ENCODE measurements around the gene IL19.

DNA sequence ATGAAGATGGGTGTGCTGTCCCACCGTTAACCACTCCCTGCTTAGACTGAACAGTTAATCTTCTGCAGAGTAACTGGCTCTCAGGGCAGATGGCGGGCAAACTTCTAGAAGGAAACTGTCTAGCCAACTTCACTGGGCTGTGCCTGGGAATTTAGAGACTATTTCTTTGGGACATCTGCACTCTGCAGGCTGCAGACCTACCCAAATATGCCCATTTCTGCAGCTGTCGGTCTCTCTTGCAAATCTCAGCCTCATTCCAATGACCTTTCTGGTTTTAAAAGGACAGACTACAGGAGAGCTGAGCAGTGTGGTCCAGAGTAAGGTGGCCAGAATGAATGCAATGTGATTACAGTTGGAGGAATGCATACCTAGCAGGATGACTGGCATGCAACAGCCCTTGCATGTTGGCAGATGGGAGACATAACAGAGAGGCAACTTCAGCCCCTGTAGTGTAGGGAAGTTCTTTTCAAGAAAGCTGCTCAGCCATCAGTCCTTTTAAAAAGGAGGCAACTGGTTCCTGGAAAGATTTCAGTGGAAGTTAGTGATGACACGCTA is 68.5 kb downstream of the IL19 start:
- TF ChIP-seq, protein P1, sequence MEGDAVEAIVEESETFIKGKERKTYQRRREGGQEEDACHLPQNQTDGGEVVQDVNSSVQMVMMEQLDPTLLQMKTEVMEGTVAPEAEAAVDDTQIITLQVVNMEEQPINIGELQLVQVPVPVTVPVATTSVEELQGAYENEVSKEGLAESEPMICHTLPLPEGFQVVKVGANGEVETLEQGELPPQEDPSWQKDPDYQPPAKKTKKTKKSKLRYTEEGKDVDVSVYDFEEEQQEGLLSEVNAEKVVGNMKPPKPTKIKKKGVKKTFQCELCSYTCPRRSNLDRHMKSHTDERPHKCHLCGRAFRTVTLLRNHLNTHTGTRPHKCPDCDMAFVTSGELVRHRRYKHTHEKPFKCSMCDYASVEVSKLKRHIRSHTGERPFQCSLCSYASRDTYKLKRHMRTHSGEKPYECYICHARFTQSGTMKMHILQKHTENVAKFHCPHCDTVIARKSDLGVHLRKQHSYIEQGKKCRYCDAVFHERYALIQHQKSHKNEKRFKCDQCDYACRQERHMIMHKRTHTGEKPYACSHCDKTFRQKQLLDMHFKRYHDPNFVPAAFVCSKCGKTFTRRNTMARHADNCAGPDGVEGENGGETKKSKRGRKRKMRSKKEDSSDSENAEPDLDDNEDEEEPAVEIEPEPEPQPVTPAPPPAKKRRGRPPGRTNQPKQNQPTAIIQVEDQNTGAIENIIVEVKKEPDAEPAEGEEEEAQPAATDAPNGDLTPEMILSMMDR (IDR thresholded peaks at IDR 0.05; ENCODE audit: borderline replicate concordance, extremely low read depth, low read length, poor library complexity, severe bottlenecking), result no peak
- no peak for TF ChIP-seq EZH2 (IDR thresholded peaks at IDR 0.05; ENCODE audit: borderline replicate concordance, low read depth, low read length, severe bottlenecking)
